GM23338 (cell line): ENCODE results near the gene TARBP1. TPM values are rescaled to one million over a fixed set of nuclear protein-coding genes. Genes with fewer than 3 reads are reported as not detected.

ENCODE experiments used
- ATAC-seq: fragments of 200-7000 bp; cut with Tn5 transposase; 3 replicates; pipeline ENCODE4 v1.9.1; 2020
- DNase-seq: peaks from one replicate; pipeline ENCODE4 v3.0.0-alpha.2; 2015; ENCODE audit warnings: low spot score
- H2AFZ ChIP-seq: fragments of 200-600 bp; sonication (generic); 2 replicates; pipeline ENCODE4 v1.8.0; 2016; ENCODE audit warnings: antibody characterized with exemption, mild to moderate bottlenecking, moderate library complexity
- H3F3A ChIP-seq: fragments of 200-600 bp; sonication (generic); replicated peaks from 2 replicates; pipeline ENCODE4 v1.8.0; 2017; ENCODE audit warnings: antibody characterized with exemption, mixed run types, low read depth
- H3K27ac ChIP-seq: fragments of 200-600 bp; sonication (generic); 2 replicates; pipeline ENCODE4 v1.6.1; 2016; ENCODE audit warnings: low read depth
- H3K27me3 ChIP-seq: fragments of 200-600 bp; sonication (generic); 2 replicates; pipeline ENCODE4 v1.8.0; 2016; ENCODE audit warnings: mild to moderate bottlenecking, mixed run types, moderate library complexity; ENCODE audit not compliant: insufficient read depth
- H3K36me3 ChIP-seq: fragments of 200-600 bp; sonication (generic); 2 replicates; pipeline ENCODE4 v1.8.0; 2016; ENCODE audit warnings: mild to moderate bottlenecking; ENCODE audit not compliant: insufficient read depth
- H3K4me1 ChIP-seq: fragments of 200-600 bp; sonication (generic); 2 replicates; pipeline ENCODE4 v1.8.0; 2016; ENCODE audit warnings: mild to moderate bottlenecking, moderate library complexity; ENCODE audit not compliant: insufficient read depth
- H3K4me2 ChIP-seq: fragments of 200-600 bp; sonication (generic); 2 replicates; pipeline ENCODE4 v1.7.1; 2017; ENCODE audit warnings: mixed run types
- H3K4me3 ChIP-seq: fragments of 200-600 bp; sonication (generic); 2 replicates; pipeline ENCODE4 v1.6.1; 2016; ENCODE audit warnings: mixed run types
- H3K79me2 ChIP-seq: fragments of 200-600 bp; sonication (generic); replicated peaks from 2 replicates; pipeline ENCODE4 v1.8.0; 2017; ENCODE audit warnings: mild to moderate bottlenecking; ENCODE audit not compliant: insufficient read depth
- H3K9me2 ChIP-seq: fragments of 200-600 bp; sonication (generic); 2 replicates; pipeline ENCODE4 v1.8.0; 2017; ENCODE audit not compliant: insufficient read depth
- H4K20me1 ChIP-seq: fragments of 200-600 bp; sonication (generic); replicated peaks from 2 replicates; pipeline ENCODE4 v1.8.0; 2017; ENCODE audit warnings: mild to moderate bottlenecking; ENCODE audit not compliant: insufficient read depth
- H3K27ac Mint-ChIP-seq: 2 replicates; pipeline ENCODE4 v1.8.0; 2020; ENCODE audit warnings: inconsistent platforms, mild to moderate bottlenecking, moderate library complexity, mixed read lengths
- H3K27me3 Mint-ChIP-seq: 3 replicates; pipeline ENCODE4 v1.8.0; 2022; ENCODE audit warnings: low read depth, mild to moderate bottlenecking, moderate library complexity, mixed read lengths, inconsistent platforms; ENCODE audit not compliant: insufficient read depth, poor library complexity
- H3K36me3 Mint-ChIP-seq: 3 replicates; pipeline ENCODE4 v1.8.0; 2021; ENCODE audit warnings: low read depth, mild to moderate bottlenecking, inconsistent platforms, moderate library complexity, mixed read lengths
- H3K4me1 Mint-ChIP-seq: 3 replicates; pipeline ENCODE4 v1.8.0; 2020; ENCODE audit warnings: mild to moderate bottlenecking, inconsistent platforms, mixed read lengths
- H3K4me3 Mint-ChIP-seq: 3 replicates; pipeline ENCODE4 v1.8.0; 2021; ENCODE audit warnings: moderate library complexity, mild to moderate bottlenecking, inconsistent platforms, mixed read lengths
- H3K9me3 Mint-ChIP-seq: 3 replicates; pipeline ENCODE4 v1.8.0; 2020; ENCODE audit warnings: moderate library complexity, mild to moderate bottlenecking, inconsistent platforms, mixed read lengths
- CREB1 ChIP-seq: fragments of 250-450 bp; sonication (Bioruptor Pico); IDR thresholded peaks from 2 replicates; pipeline ENCODE4 v1.5.0; 2020; ENCODE audit warnings: low read depth, mild to moderate bottlenecking, moderate library complexity
- CTCF ChIP-seq, 2 experiments: fragments of 200-600 bp in 1 of 2; sonication (generic) in 1 of 2; conservative IDR thresholded peaks; 2 replicates each; pipeline versions ENCODE4 v1.5.1 to v1.6.1; 2016 to 2017; ENCODE audit warnings: antibody characterized with exemption in 2 of 2, low read depth in 2 of 2, mild to moderate bottlenecking in 2 of 2, moderate library complexity in 1 of 2
- ETS1 ChIP-seq: IDR thresholded peaks from 2 replicates; pipeline ENCODE4 v1.6.1; 2016; ENCODE audit warnings: antibody characterized with exemption
- EZH2 ChIP-seq: fragments of 200-600 bp; sonication (generic); IDR thresholded peaks from one replicate; pipeline ENCODE4 v1.8.0; 2017; ENCODE audit warnings: antibody characterized with exemption, mild to moderate bottlenecking, low read depth; ENCODE audit not compliant: unreplicated experiment
- EZH2phosphoT487 ChIP-seq: fragments of 200-600 bp; sonication (generic); IDR thresholded peaks from one replicate; pipeline ENCODE4 v1.8.1; 2018; ENCODE audit warnings: antibody characterized with exemption; ENCODE audit not compliant: unreplicated experiment
- JUNB ChIP-seq: IDR thresholded peaks from one replicate; pipeline ENCODE4 v1.6.1; 2016; ENCODE audit warnings: antibody characterized with exemption; ENCODE audit not compliant: unreplicated experiment
- NANOG ChIP-seq: IDR thresholded peaks from 2 replicates; pipeline ENCODE4 v1.6.1; 2016; ENCODE audit warnings: antibody characterized with exemption, borderline replicate concordance
- POLR2AphosphoS5 ChIP-seq: IDR thresholded peaks from 2 replicates; pipeline ENCODE4 v1.6.1; 2016; ENCODE audit warnings: antibody characterized with exemption, low read depth
- REST ChIP-seq: IDR thresholded peaks from one replicate; pipeline ENCODE4 v1.6.1; 2018; ENCODE audit warnings: antibody characterized with exemption; ENCODE audit not compliant: unreplicated experiment
- STAT1 ChIP-seq: IDR thresholded peaks from one replicate; pipeline ENCODE4 v1.6.1; 2016; ENCODE audit warnings: antibody characterized with exemption; ENCODE audit not compliant: unreplicated experiment
- ZNF114 ChIP-seq: fragments of 250-450 bp; sonication (Bioruptor Pico); IDR thresholded peaks from 2 replicates; pipeline ENCODE4 v1.5.0; 2020; ENCODE audit warnings: mild to moderate bottlenecking, moderate library complexity
- ZNF331 ChIP-seq: fragments of 250-450 bp; sonication (Bioruptor Pico); IDR thresholded peaks from 2 replicates; pipeline ENCODE4 v1.5.0; 2020; ENCODE audit warnings: low read depth, mild to moderate bottlenecking, moderate library complexity
- ZNF462 ChIP-seq: fragments of 250-450 bp; sonication (Bioruptor Pico); IDR thresholded peaks from 2 replicates; pipeline ENCODE4 v1.5.0; 2020; ENCODE audit warnings: mild to moderate bottlenecking, moderate library complexity
- polyA plus RNA-seq: library from polyadenylated mRNA; unstranded; fragments of >200 nt; fragmentation: Nextera tagmentation; extraction: Ambion mirVana; gene quantifications from 2 replicates; pipeline ENCODE4 v1.2.1, GENCODE V29; 2016
- total RNA-seq: library from RNA; depleted of rRNA; stranded (reverse); fragments of >200 nt; shearing (Covaris generic); gene quantifications from 2 replicates; pipeline ENCODE4 v1.2.3, GENCODE V29; 2014

The TARBP1 gene
- total and polyA plus RNA-seq, 2 experiments from 2014 or later, result 14.9 to 18.8 TPM

- Mint-ChIP-seq H3K36me3 (peaks cover 28% of the 10 kb centered on the region), H3K4me3 (no peak overlapping the region), H3K27ac (no peak overlapping the region), H3K4me1 (no peaks in the 10 kb centered on the region), H3K9me3 (no peaks in the 10 kb centered on the region), H3K27me3 (no peaks in the 10 kb centered on the region)
- Histone ChIP-seq H3F3A (no peaks in the 10 kb centered on the region), H3K27ac (no peak overlapping the region), H2AFZ (no peak overlapping the region), H3K4me3 (no peak overlapping the region), H3K9me2 (no peaks in the 10 kb centered on the region), H3K36me3 (no peaks in the 10 kb centered on the region), H4K20me1 (no peaks in the 10 kb centered on the region; the same call in 1 of the 2 replicates), H3K27me3 (no peaks in the 10 kb centered on the region), H3K4me1 (no peaks in the 10 kb centered on the region), H3K79me2 (no peaks in the 10 kb centered on the region; the same call in 1 of the 2 replicates), H3K4me2 (no peak overlapping the region)
- no peak for TF ChIP-seq EZH2
- no peak for TF ChIP-seq ZNF331 (CRISPR knock-in tag)
- no peak for TF ChIP-seq STAT1
- TF ChIP-seq POLR2AphosphoS5, result no peak
- no peak for TF ChIP-seq CREB1 (CRISPR knock-in tag)
- TF ChIP-seq EZH2phosphoT487, result no peak
- no peak for TF ChIP-seq CTCF (conservative IDR thresholded peaks at IDR 0.05; ENCODE audit: low read depth in 2 of 2)
- no peak for TF ChIP-seq JUNB
- no peak for TF ChIP-seq REST
- no peak for TF ChIP-seq NANOG
- TF ChIP-seq ZNF462, result no peak
- no peak for TF ChIP-seq ZNF114 (CRISPR knock-in tag)
- no peak for TF ChIP-seq ETS1
- no peak for ATAC-seq
- DNase-seq, result no peak
Observed at GRCh38 chr1:234440348-234440747, 38.6 kb downstream of the TARBP1 start.
